ENCODE results near the gene TMEM250.

- TF ChIP-seq CTCF (IDR thresholded peaks at IDR 0.05) (peak; percentile 86 to 94 (median 91)), POLR2A (IDR thresholded peaks at IDR 0.05) (no peak)
Observed at GRCh38 chr9:136122425-136123383, 4.0 kb upstream of the TMEM250 start.

All from testis (tissue), 2 donors.